ENCODE results near the gene SEMA3D. TPM values are rescaled to one million over a fixed set of nuclear protein-coding genes. Genes with fewer than 3 reads are reported as not detected.

Gene SEMA3D
- total RNA-seq, 1 experiment from 2014 or later: 0.90 TPM

GRCh38 chr7:85167636-85168035 is 19.2 kb downstream of the SEMA3D start:
- no peaks in the 10 kb centered on the region for H3K36me3 ChIP-seq (replicated peaks; ENCODE audit: control insufficient read depth, insufficient read depth, low read length)
- H3K27me3 ChIP-seq (ENCODE audit: control insufficient read depth, insufficient read depth, low read length): no peaks in the 10 kb centered on the region
- no peak for DNase-seq
- no peak overlapping the region for H3K4me3 ChIP-seq (ENCODE audit: insufficient read depth, low read depth, low read length)

- Histone ChIP-seq H3K4me3 (ENCODE audit: insufficient read depth, low read depth, low read length) (no peak overlapping the region), H3K27me3 (ENCODE audit: control insufficient read depth, insufficient read depth, low read length) (no peaks in the 10 kb centered on the region), H3K36me3 (replicated peaks; ENCODE audit: control insufficient read depth, insufficient read depth, low read length) (no peaks in the 10 kb centered on the region)
- DNase-seq: no peak
Measured at GRCh38 chr7:85165263-85165662, 21.6 kb downstream of the SEMA3D start.

- H3K27me3 ChIP-seq (ENCODE audit: control insufficient read depth, insufficient read depth, low read length): no peaks in the 10 kb centered on the region
- H3K4me3 ChIP-seq (ENCODE audit: insufficient read depth, low read depth, low read length): no peak overlapping the region
- DNase-seq: no peak
- no peaks in the 10 kb centered on the region for H3K36me3 ChIP-seq (replicated peaks; ENCODE audit: control insufficient read depth, insufficient read depth, low read length)
Measured at GRCh38 chr7:85164376-85164775, 22.5 kb downstream of the SEMA3D start.

DNA sequence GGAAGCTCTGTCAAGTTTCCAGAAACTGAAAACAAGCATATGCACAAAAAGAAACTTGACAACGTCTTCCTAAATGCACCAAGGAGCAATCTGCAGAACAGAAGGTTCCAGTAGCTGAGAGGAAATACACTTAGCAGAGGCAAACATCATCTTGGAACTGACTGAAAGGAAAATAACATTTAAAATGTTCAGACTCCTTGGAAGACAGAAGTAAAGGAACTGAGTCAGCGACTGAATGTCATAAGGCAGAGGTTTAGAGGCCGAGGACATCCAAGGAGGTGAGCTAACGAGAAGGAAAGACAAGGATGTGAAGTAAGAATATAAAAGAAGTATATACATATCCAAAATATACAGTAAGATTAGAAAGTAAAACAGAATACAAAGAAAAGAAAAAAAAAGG is 24.1 kb downstream of the SEMA3D start:
- DNase-seq: no peak
- H3K4me3 ChIP-seq (ENCODE audit: insufficient read depth, low read depth, low read length): no peak overlapping the region
- H3K27me3 ChIP-seq (ENCODE audit: control insufficient read depth, insufficient read depth, low read length): no peaks in the 10 kb centered on the region
- no peaks in the 10 kb centered on the region for H3K36me3 ChIP-seq (replicated peaks; ENCODE audit: control insufficient read depth, insufficient read depth, low read length)

DNA sequence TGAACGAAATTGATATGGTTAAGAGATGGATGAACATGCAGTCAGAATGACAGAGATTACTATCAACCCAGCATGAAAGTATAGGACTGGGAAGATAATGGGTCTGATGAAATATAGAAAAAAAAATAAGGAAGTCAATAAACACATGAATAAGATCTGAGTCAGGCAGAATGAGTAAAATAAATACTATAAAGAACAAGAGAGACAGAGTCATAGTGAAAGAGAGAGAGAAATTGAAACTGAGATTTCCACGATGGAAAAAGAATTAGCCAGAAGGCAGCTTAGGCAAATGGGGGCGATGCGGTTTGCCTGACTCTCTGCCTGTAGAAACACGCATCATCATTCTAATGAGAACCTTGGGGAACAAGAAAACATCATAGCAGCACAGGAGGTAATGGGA is 26.6 kb downstream of the SEMA3D start:
- Histone ChIP-seq H3K27me3 (ENCODE audit: control insufficient read depth, insufficient read depth, low read length) (no peaks in the 10 kb centered on the region), H3K4me3 (ENCODE audit: insufficient read depth, low read depth, low read length) (no peak overlapping the region), H3K36me3 (replicated peaks; ENCODE audit: control insufficient read depth, insufficient read depth, low read length) (no peaks in the 10 kb centered on the region)
- DNase-seq: no peak

DNA sequence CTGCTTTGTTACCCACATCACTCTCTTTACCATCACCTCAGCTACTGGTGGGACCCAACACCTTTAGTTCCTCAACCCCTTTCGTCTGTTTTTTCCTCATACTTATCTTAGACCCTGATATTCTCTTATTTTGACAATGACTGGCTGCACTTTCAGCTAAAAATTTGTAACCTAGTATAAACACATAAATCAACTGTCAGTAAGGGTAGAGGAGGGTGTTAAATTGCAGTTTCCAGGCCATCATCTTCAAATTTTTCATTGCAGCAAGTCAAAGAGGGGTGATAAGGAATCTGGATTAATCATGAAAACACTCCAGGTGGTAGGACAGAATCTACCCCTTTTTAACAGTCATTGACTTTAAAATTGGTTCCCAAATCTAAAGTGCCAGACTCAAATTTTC is 27.9 kb downstream of the SEMA3D start:
- Histone ChIP-seq H3K36me3 (replicated peaks; ENCODE audit: control insufficient read depth, insufficient read depth, low read length) (no peaks in the 10 kb centered on the region), H3K27me3 (ENCODE audit: control insufficient read depth, insufficient read depth, low read length) (no peaks in the 10 kb centered on the region), H3K4me3 (ENCODE audit: insufficient read depth, low read depth, low read length) (no peak overlapping the region)
- no peak for DNase-seq

GRCh38 chr7:85156661-85157208 is 30.1 kb downstream of the SEMA3D start:
- Histone ChIP-seq H3K36me3 (replicated peaks; ENCODE audit: control insufficient read depth, insufficient read depth, low read length) (no peaks in the 10 kb centered on the region), H3K4me3 (ENCODE audit: insufficient read depth, low read depth, low read length) (no peak overlapping the region), H3K27me3 (ENCODE audit: control insufficient read depth, insufficient read depth, low read length) (no peaks in the 10 kb centered on the region)
- no peak for DNase-seq

DNA sequence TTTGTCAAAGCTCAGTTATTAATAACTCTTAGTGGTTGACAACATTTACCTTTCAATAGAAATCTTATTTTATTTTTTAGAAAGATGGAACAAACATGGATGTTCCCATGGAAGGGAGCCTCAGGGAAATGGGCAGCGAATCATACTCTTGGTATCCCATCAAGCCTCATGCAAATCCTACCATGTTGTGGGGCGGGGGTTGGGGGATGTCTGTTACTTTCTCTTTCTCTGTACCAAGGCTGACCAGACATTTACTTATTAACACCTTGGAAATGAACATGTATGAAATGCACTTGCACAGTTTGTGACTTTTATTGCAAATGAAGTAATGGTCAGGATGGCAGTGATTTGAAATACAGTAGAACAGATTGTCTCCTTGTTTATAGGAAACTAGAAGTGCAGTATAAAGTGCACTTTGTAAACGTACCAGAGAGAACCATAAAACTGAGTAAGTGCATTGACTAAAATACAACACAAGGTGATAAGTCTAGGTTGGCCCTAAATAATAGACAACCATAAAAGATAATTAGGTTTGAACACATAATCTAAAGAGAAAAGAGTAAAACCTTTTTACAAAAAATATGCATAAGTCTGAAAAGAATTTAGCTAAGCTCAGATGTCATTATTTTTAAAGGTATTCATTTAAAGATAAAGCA is 32.4 kb downstream of the SEMA3D start:
- Histone ChIP-seq H3K4me3 (ENCODE audit: insufficient read depth, low read depth, low read length) (no peak overlapping the region), H3K36me3 (replicated peaks; ENCODE audit: control insufficient read depth, insufficient read depth, low read length) (no peaks in the 10 kb centered on the region), H3K27me3 (ENCODE audit: control insufficient read depth, insufficient read depth, low read length) (no peaks in the 10 kb centered on the region)
- no peak for DNase-seq

DNA sequence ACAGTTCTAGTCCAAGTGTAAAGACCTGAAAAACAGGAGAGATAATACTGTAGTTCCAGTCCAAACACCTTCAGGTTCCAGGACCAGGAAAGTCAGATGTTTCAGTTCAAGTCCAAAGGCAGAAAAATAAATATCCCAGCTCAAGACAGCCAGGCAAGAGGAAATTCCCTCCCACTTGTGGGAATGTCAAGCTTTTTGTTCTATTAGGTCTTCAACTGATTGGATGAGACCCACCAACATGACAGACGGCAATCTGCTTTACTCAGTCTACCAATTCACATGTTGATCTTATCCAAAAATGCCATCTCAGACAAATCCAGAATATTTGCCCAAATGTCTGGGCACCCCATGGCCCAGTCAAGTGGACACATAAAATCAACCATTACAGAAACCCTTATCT is 33.1 kb downstream of the SEMA3D start:
- Histone ChIP-seq H3K4me3 (ENCODE audit: insufficient read depth, low read depth, low read length) (no peak overlapping the region), H3K36me3 (replicated peaks; ENCODE audit: control insufficient read depth, insufficient read depth, low read length) (no peaks in the 10 kb centered on the region), H3K27me3 (ENCODE audit: control insufficient read depth, insufficient read depth, low read length) (no peaks in the 10 kb centered on the region)
- DNase-seq: no peak

DNA sequence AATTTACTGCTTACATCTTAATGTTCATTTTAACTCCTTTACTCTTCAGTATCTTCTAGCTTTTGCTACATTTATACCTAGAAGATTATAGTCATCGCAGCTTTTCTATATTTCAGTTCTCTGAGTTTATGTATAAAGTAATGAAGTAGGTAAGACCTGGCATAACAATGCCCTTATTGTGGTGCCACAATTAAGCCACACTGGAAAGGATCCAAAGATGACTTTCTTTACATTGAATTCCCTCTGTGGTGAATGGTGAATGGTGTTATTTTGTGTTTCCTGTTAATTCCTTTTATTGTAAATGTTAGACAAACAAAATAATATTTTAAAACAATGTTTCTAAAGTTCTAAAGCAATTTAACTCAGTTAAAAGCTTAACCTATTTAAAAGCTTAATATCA is 36.2 kb downstream of the SEMA3D start:
- DNase-seq: no peak
- no peak overlapping the region for H3K4me3 ChIP-seq (ENCODE audit: insufficient read depth, low read depth, low read length)
- no peaks in the 10 kb centered on the region for H3K36me3 ChIP-seq (replicated peaks; ENCODE audit: control insufficient read depth, insufficient read depth, low read length)
- H3K27me3 ChIP-seq (ENCODE audit: control insufficient read depth, insufficient read depth, low read length): no peaks in the 10 kb centered on the region

- no peaks in the 10 kb centered on the region for H3K27me3 ChIP-seq (ENCODE audit: control insufficient read depth, insufficient read depth, low read length)
- no peak for DNase-seq
- H3K36me3 ChIP-seq (replicated peaks; ENCODE audit: control insufficient read depth, insufficient read depth, low read length): no peaks in the 10 kb centered on the region
- no peak overlapping the region for H3K4me3 ChIP-seq (ENCODE audit: insufficient read depth, low read depth, low read length)
Measured at GRCh38 chr7:85144771-85145170, 42.1 kb downstream of the SEMA3D start.

- H3K4me3 ChIP-seq (ENCODE audit: insufficient read depth, low read depth, low read length): no peak overlapping the region
- H3K36me3 ChIP-seq (replicated peaks; ENCODE audit: control insufficient read depth, insufficient read depth, low read length): no peaks in the 10 kb centered on the region
- no peak for DNase-seq
Measured at GRCh38 chr7:85135977-85136376, 50.9 kb downstream of the SEMA3D start.

GRCh38 chr7:85133560-85133959 is 53.3 kb downstream of the SEMA3D start:
- no peaks in the 10 kb centered on the region for H3K36me3 ChIP-seq (replicated peaks; ENCODE audit: control insufficient read depth, insufficient read depth, low read length)
- H3K4me3 ChIP-seq (ENCODE audit: insufficient read depth, low read depth, low read length): no peak overlapping the region
- DNase-seq: no peak
- no peaks in the 10 kb centered on the region for H3K27me3 ChIP-seq (ENCODE audit: control insufficient read depth, insufficient read depth, low read length)

More at GRCh38 chr7:85135977-85136376, 50.9 kb downstream of the SEMA3D start:
- no peaks in the 10 kb centered on the region for H3K27me3 ChIP-seq (ENCODE audit: control insufficient read depth, insufficient read depth, low read length)

- Histone ChIP-seq H3K27me3 (ENCODE audit: control insufficient read depth, insufficient read depth, low read length) (no peaks in the 10 kb centered on the region), H3K4me3 (ENCODE audit: insufficient read depth, low read depth, low read length) (no peak overlapping the region), H3K36me3 (replicated peaks; ENCODE audit: control insufficient read depth, insufficient read depth, low read length) (no peaks in the 10 kb centered on the region)
- no peak for DNase-seq
Measured at GRCh38 chr7:85133006-85133405, 53.9 kb downstream of the SEMA3D start.

DNA sequence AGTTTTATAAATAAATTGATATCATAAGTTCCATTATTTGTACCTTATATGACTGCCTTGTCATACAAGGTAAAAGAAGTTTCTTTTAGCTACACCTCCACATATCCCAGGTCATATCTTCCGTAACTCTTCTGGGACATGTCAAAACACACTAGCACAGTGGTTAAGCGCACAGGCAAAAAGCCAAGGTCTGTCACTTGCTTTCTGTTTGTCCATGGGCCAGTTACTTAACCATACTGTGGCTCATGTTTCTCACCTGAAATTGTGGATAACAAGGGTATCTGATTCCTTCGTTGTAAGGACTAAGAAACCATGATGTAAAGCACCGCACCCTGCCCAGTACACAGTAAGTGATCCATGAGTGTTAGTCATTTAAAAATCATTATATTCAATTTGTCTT is 56.2 kb downstream of the SEMA3D start:
- Histone ChIP-seq H3K27me3 (ENCODE audit: control insufficient read depth, insufficient read depth, low read length) (no peaks in the 10 kb centered on the region), H3K36me3 (replicated peaks; ENCODE audit: control insufficient read depth, insufficient read depth, low read length) (no peaks in the 10 kb centered on the region)

DNA sequence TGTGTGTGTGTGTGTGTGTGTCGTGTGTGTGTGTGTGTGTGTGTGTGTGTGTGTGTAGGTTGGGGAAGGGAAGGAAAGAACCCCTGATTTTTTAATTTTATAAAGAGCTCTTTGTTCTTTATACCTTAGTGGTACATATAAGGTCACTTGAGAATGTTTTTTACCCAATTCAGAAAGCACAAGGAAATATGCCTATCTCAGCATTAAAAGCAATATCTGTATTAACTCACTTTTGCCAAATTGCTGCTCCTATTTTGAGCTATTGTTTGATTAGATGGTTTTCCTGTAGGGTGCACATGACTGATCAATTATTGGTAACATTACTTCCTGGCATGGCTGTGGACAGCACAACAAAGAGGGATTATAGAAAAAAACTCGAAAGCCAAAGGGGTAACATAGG is 60.5 kb downstream of the SEMA3D start:
- Histone ChIP-seq H3K4me3 (ENCODE audit: insufficient read depth, low read depth, low read length) (no peak overlapping the region), H3K36me3 (replicated peaks; ENCODE audit: control insufficient read depth, insufficient read depth, low read length) (no peaks in the 10 kb centered on the region), H3K27me3 (ENCODE audit: control insufficient read depth, insufficient read depth, low read length) (no peaks in the 10 kb centered on the region)
- DNase-seq: no peak

More for the DNA sequence above, 56.2 kb downstream of the SEMA3D start:
- no peak overlapping the region for H3K4me3 ChIP-seq (ENCODE audit: insufficient read depth, low read depth, low read length)
- DNase-seq: no peak

Measured in H7 (cell line).